Trophoblast cell (in vitro differentiated cells and primary cell): ENCODE data around the gene MSRB3.
A peak's percentile ranks its signal among the peaks of the same experiment; 100 is the strongest.

ENCODE experiments used
- DNase-seq, 2 donors: peaks; one replicate each; pipeline ENCODE4 v3.0.0-alpha.2; 2016
- H2AFZ ChIP-seq: 2 replicates; pipeline ENCODE4 v1.6.1; 2013; ENCODE audit warnings: low read length, moderate library complexity, mild to moderate bottlenecking; ENCODE audit not compliant: insufficient read depth, poor library complexity
- H2AK5ac ChIP-seq: 2 replicates; pipeline ENCODE4 v1.6.1; 2013; ENCODE audit warnings: mild to moderate bottlenecking, low read length
- H2BK120ac ChIP-seq: 2 replicates; pipeline ENCODE4 v1.6.1; 2013; ENCODE audit warnings: low read length, mild to moderate bottlenecking, moderate library complexity; ENCODE audit not compliant: insufficient read depth, poor library complexity
- H2BK12ac ChIP-seq: 2 replicates; pipeline ENCODE4 v1.6.1; 2013; ENCODE audit warnings: mild to moderate bottlenecking, low read length, moderate library complexity
- H2BK5ac ChIP-seq: 2 replicates; pipeline ENCODE4 v1.6.1; 2013; ENCODE audit warnings: low read length, low read depth, moderate library complexity, mild to moderate bottlenecking; ENCODE audit not compliant: poor library complexity
- H3K14ac ChIP-seq: 2 replicates; pipeline ENCODE4 v1.6.1; 2013; ENCODE audit warnings: mild to moderate bottlenecking, low read length
- H3K18ac ChIP-seq: 2 replicates; pipeline ENCODE4 v1.6.1; 2013; ENCODE audit warnings: mild to moderate bottlenecking, low read length
- H3K23ac ChIP-seq: 2 replicates; pipeline ENCODE4 v1.6.1; 2013; ENCODE audit warnings: low read length
- H3K27ac ChIP-seq: 2 replicates; pipeline ENCODE4 v1.5.1; 2013; ENCODE audit warnings: low read depth, mild to moderate bottlenecking, inconsistent platforms, low read length, moderate library complexity
- H3K27me3 ChIP-seq: 2 replicates; pipeline ENCODE4 v1.6.1; 2013; ENCODE audit warnings: inconsistent platforms, mild to moderate bottlenecking, low read length, moderate library complexity; ENCODE audit not compliant: insufficient read depth
- H3K36me3 ChIP-seq, 2 experiments: 1 replicate in 1 of 2; 2 replicates in 1 of 2; pipeline ENCODE4 v1.6.1; 2013; ENCODE audit warnings: low read length in 2 of 2, mild to moderate bottlenecking in 2 of 2, moderate library complexity in 1 of 2; ENCODE audit not compliant: insufficient read depth in 2 of 2, control insufficient read depth in 1 of 2
- H3K4ac ChIP-seq: 2 replicates; pipeline ENCODE4 v1.6.1; 2013; ENCODE audit warnings: low read depth, mild to moderate bottlenecking, low read length, moderate library complexity
- H3K4me1 ChIP-seq, 2 experiments: 1 replicate in 1 of 2; 2 replicates in 1 of 2; pipeline ENCODE4 v1.6.1; 2013; ENCODE audit warnings: low read length in 2 of 2, mild to moderate bottlenecking in 2 of 2, moderate library complexity in 1 of 2; ENCODE audit not compliant: insufficient read depth in 2 of 2, control insufficient read depth in 1 of 2
- H3K4me2 ChIP-seq: 2 replicates; pipeline ENCODE4 v1.6.1; 2013; ENCODE audit warnings: inconsistent platforms, mild to moderate bottlenecking, low read length, moderate library complexity
- H3K4me3 ChIP-seq: 2 replicates; pipeline ENCODE4 v1.5.1; 2013; ENCODE audit warnings: mild to moderate bottlenecking, low read depth, low read length, inconsistent platforms
- H3K79me1 ChIP-seq: one replicate; pipeline ENCODE4 v1.6.1; 2013; ENCODE audit warnings: low read length
- H3K79me2 ChIP-seq: 2 replicates; pipeline ENCODE4 v1.6.1; 2013; ENCODE audit warnings: low read length, mild to moderate bottlenecking; ENCODE audit not compliant: control insufficient read depth, insufficient read depth, poor library complexity
- H3K9ac ChIP-seq: 2 replicates; pipeline ENCODE4 v1.6.1; 2013; ENCODE audit warnings: mild to moderate bottlenecking, low read length
- H3K9me3 ChIP-seq: 2 replicates; pipeline ENCODE4 v1.6.1; 2013; ENCODE audit warnings: low read depth, mild to moderate bottlenecking, control low read depth, inconsistent platforms, low read length; ENCODE audit not compliant: insufficient read depth
- H4K12ac ChIP-seq: 2 replicates; pipeline ENCODE4 v1.6.1; 2013; ENCODE audit warnings: low read depth, mild to moderate bottlenecking, low read length, moderate library complexity
- H4K8ac ChIP-seq: 2 replicates; pipeline ENCODE4 v1.6.1; 2013; ENCODE audit warnings: low read depth, mild to moderate bottlenecking, low read length, moderate library complexity
- H4K91ac ChIP-seq: one replicate; pipeline ENCODE4 v1.6.1; 2013; ENCODE audit warnings: low read depth, mild to moderate bottlenecking, low read length, moderate library complexity
- WGBS: extraction: QIAGEN DNeasy Blood & Tissue Kit; methylation state at CpG from one replicate; pipeline ENCODE4 v1.1.7; 2013; ENCODE audit warnings: missing lambda C conversion rate; ENCODE audit not compliant: insufficient read length, insufficient coverage; ENCODE audit errors: extremely low coverage; 5-methylcytosine and 5-hydroxymethylcytosine counted together

Gene MSRB3

DNA sequence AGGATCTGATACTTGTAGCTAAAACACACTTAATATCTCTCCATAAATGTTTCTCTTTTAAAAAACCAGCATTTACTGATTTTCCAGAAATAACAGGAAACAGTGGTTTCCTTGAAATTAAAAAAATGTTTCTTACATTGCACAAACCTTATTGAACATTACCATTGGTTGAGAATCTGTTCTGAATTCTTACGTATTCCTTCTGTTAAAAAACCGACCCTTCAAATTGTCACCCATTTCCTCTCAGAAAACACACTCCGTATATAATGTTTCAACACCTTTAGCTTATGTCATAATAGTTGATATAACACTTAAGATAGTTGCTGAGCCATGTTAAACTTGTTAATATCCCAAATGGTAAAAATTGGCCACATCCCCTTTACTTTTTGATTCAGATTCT is 51.2 kb downstream of the MSRB3 start:
- Histone ChIP-seq H3K27me3 (no peaks in the 10 kb centered on the region), H3K36me3 (no peaks in the 10 kb centered on the region), H3K18ac (no peak overlapping the region), H3K79me2 (peaks cover 1% of the 10 kb centered on the region), H3K27ac (no peak overlapping the region), H4K12ac (no peak overlapping the region), H3K9me3 (peaks cover 2% of the 10 kb centered on the region), H3K4ac (no peak overlapping the region), H3K14ac (no peak overlapping the region), H4K8ac (no peak overlapping the region), H2BK12ac (no peak overlapping the region), H2BK120ac (no peak overlapping the region), H3K79me1 (peaks cover 6% of the 10 kb centered on the region), H3K4me3 (no peak overlapping the region), H4K91ac (no peak overlapping the region), H3K23ac (no peak overlapping the region), H2BK5ac (no peak overlapping the region), H3K4me2 (no peak overlapping the region), H2AFZ (no peak overlapping the region), H2AK5ac (no peak overlapping the region), H3K9ac (no peak overlapping the region), H3K4me1 (peaks cover 5 to 6% of the 10 kb centered on the region in 2 experiments)
- whole genome bisulfite sequencing = no CpG with 5 or more reads among the region's 3 CpGs
- DNase-seq = no peak

GRCh38 chr12:65330331-65330730 is 51.8 kb downstream of the MSRB3 start:
- Histone ChIP-seq H3K27me3 (no peaks in the 10 kb centered on the region), H2BK5ac (no peak overlapping the region), H3K23ac (no peak overlapping the region), H4K8ac (no peak overlapping the region), H3K18ac (no peak overlapping the region), H3K79me1 (peaks cover 6% of the 10 kb centered on the region), H2BK120ac (no peak overlapping the region), H2AK5ac (no peak overlapping the region), H4K12ac (no peak overlapping the region), H3K79me2 (peaks cover 1% of the 10 kb centered on the region), H3K4ac (no peak overlapping the region), H3K9ac (no peak overlapping the region), H3K4me2 (no peak overlapping the region), H4K91ac (no peak overlapping the region), H3K36me3 (no peaks in the 10 kb centered on the region), H3K9me3 (peaks cover 2% of the 10 kb centered on the region), H2BK12ac (no peak overlapping the region), H3K4me3 (no peak overlapping the region), H3K4me1 (peaks cover 3 to 5% of the 10 kb centered on the region in 2 experiments), H2AFZ (no peak overlapping the region), H3K14ac (no peak overlapping the region), H3K27ac (no peak overlapping the region)
- no peak for DNase-seq
- no CpG with 5 or more reads among the region's 3 CpGs for WGBS

DNA sequence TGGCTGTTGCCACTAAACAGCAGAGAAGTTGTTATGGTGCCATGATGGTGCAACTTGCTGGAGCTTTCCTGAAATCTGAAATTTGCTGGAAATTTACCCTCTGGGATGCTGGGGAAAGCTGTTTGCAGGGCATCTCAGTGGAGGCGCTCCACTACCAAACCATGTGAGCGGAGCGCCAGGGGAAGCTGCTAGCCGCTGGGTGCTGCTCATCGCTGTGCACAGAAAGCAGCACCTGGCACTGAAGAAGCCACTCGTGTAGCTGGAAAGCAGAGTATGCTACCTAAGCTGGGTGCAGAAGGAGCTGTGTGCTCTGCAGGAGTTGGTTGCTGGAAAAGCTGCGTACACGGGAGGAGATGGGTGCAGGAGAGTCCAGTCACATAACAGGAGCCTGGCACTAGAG is 53.0 kb downstream of the MSRB3 start:
- no peak overlapping the region for H3K23ac ChIP-seq
- H3K9me3 ChIP-seq = peaks cover 2% of the 10 kb centered on the region
- H2BK120ac ChIP-seq = no peak overlapping the region
- DNase-seq = no peak
- H3K14ac ChIP-seq = no peak overlapping the region
- H3K27ac ChIP-seq = no peak overlapping the region
- H4K12ac ChIP-seq = no peak overlapping the region
- H3K79me2 ChIP-seq = peaks cover 1% of the 10 kb centered on the region
- no peak overlapping the region for H2BK12ac ChIP-seq
- H3K27me3 ChIP-seq = no peaks in the 10 kb centered on the region
- H3K18ac ChIP-seq = no peak overlapping the region
- H2AFZ ChIP-seq = no peak overlapping the region
- no peak overlapping the region for H3K4me3 ChIP-seq
- no peak overlapping the region for H3K4ac ChIP-seq
- H3K79me1 ChIP-seq = peaks cover 8% of the 10 kb centered on the region
- H2BK5ac ChIP-seq = no peak overlapping the region
- H3K4me1 ChIP-seq = peaks cover 3 to 5% of the 10 kb centered on the region in 2 experiments
- peak overlapping the region; percentile 50 for H2AK5ac ChIP-seq
- WGBS = no CpG with 5 or more reads among the region's 8 CpGs
- H4K8ac ChIP-seq = no peak overlapping the region
- H3K9ac ChIP-seq = no peak overlapping the region
- H3K4me2 ChIP-seq = no peak overlapping the region
- H3K36me3 ChIP-seq = no peaks in the 10 kb centered on the region
- peak overlapping the region; percentile 2 for H4K91ac ChIP-seq

- Histone ChIP-seq H2BK12ac (no peak overlapping the region), H3K27me3 (no peaks in the 10 kb centered on the region), H3K9ac (no peak overlapping the region), H3K14ac (no peak overlapping the region), H3K36me3 (no peaks in the 10 kb centered on the region), H3K4me2 (no peak overlapping the region), H3K9me3 (peaks cover 2% of the 10 kb centered on the region), H3K79me2 (no peaks in the 10 kb centered on the region), H3K18ac (no peak overlapping the region), H3K4ac (no peak overlapping the region), H2BK120ac (no peak overlapping the region), H3K79me1 (peaks cover 7% of the 10 kb centered on the region), H4K8ac (no peak overlapping the region), H4K12ac (no peak overlapping the region), H3K23ac (no peak overlapping the region), H2BK5ac (no peak overlapping the region), H2AK5ac (no peak overlapping the region), H3K4me1 (peaks cover 1 to 3% of the 10 kb centered on the region in 2 experiments), H3K4me3 (no peak overlapping the region), H2AFZ (no peak overlapping the region), H3K27ac (peak overlapping the region; percentile 34), H4K91ac (no peak overlapping the region)
- WGBS = no CpG with 5 or more reads among the region's 5 CpGs
- no peak for DNase-seq
These were observed 55.2 kb downstream of the MSRB3 start for GRCh38 chr12:65333649-65334048.
